ENCODE data around the gene IQCH. TPM values are rescaled to one million over a fixed set of nuclear protein-coding genes. Genes with fewer than 3 reads are reported as not detected.

IQCH gene
- total RNA-seq, 2 donors from 2014 or later: 3.6 to 3.7 TPM

GRCh38 chr15:67403428-67404154 is 149.0 kb downstream of the IQCH start:
- Mint-ChIP-seq H3K4me1 (ENCODE audit: low read depth) (peaks cover 5% of the 10 kb centered on the region), H3K27me3 (ENCODE audit: low read depth) (peaks cover 5% of the 10 kb centered on the region), H3K27ac (no peak overlapping the region), H3K36me3 (ENCODE audit: insufficient read depth in 2 of 2) (no peaks in the 10 kb centered on the region), H3K9me3 (no peaks in the 10 kb centered on the region), H3K4me3 (no peak overlapping the region)
- DNase-seq (no peak), ATAC-seq (replicated peaks in 1 of 2) (no peak)

GRCh38 chr15:67405208-67406191 is 150.9 kb downstream of the IQCH start:
- Mint-ChIP-seq H3K4me1 (ENCODE audit: low read depth) (peaks cover 5% of the 10 kb centered on the region), H3K4me3 (no peak overlapping the region), H3K27me3 (ENCODE audit: low read depth) (peaks cover 5% of the 10 kb centered on the region), H3K36me3 (ENCODE audit: insufficient read depth in 2 of 2) (no peaks in the 10 kb centered on the region), H3K27ac (no peak overlapping the region), H3K9me3 (no peaks in the 10 kb centered on the region)
- ATAC-seq (replicated peaks in 1 of 2) (no peak), DNase-seq (no peak)

- ATAC-seq (replicated peaks in 1 of 2) (no peak), DNase-seq (no peak)
- Mint-ChIP-seq H3K27ac (no peak overlapping the region), H3K27me3 (ENCODE audit: low read depth) (peaks cover 5% of the 10 kb centered on the region), H3K36me3 (ENCODE audit: insufficient read depth in 2 of 2) (no peaks in the 10 kb centered on the region), H3K9me3 (no peaks in the 10 kb centered on the region), H3K4me1 (ENCODE audit: low read depth) (peaks cover 5% of the 10 kb centered on the region), H3K4me3 (no peak overlapping the region)
Observed at GRCh38 chr15:67406257-67406861, 151.8 kb downstream of the IQCH start.

- H3K4me3 Mint-ChIP-seq: no peak overlapping the region
- no peak for ATAC-seq (replicated peaks in 1 of 2)
- peaks cover 5% of the 10 kb centered on the region for H3K4me1 Mint-ChIP-seq (ENCODE audit: low read depth)
- no peak for DNase-seq
- H3K36me3 Mint-ChIP-seq (ENCODE audit: insufficient read depth in 2 of 2): no peaks in the 10 kb centered on the region
- peaks cover 5% of the 10 kb centered on the region for H3K27me3 Mint-ChIP-seq (ENCODE audit: low read depth)
- no peak overlapping the region for H3K27ac Mint-ChIP-seq
- H3K9me3 Mint-ChIP-seq: no peaks in the 10 kb centered on the region
Observed at GRCh38 chr15:67407786-67408185, 153.2 kb downstream of the IQCH start.

- Mint-ChIP-seq H3K27me3 (ENCODE audit: low read depth) (no peaks in the 10 kb centered on the region), H3K9me3 (no peaks in the 10 kb centered on the region), H3K4me1 (ENCODE audit: low read depth) (peaks cover 5% of the 10 kb centered on the region), H3K27ac (no peak overlapping the region), H3K36me3 (ENCODE audit: insufficient read depth in 2 of 2) (no peaks in the 10 kb centered on the region), H3K4me3 (no peak overlapping the region)
- ATAC-seq (replicated peaks in 1 of 2): no peak
- no peak for DNase-seq
Observed at GRCh38 chr15:67409175-67409574, 154.6 kb downstream of the IQCH start.

- Mint-ChIP-seq H3K27me3 (ENCODE audit: low read depth) (no peaks in the 10 kb centered on the region), H3K4me1 (ENCODE audit: low read depth) (peaks cover 5% of the 10 kb centered on the region), H3K9me3 (no peaks in the 10 kb centered on the region), H3K36me3 (ENCODE audit: insufficient read depth in 2 of 2) (no peaks in the 10 kb centered on the region), H3K4me3 (no peak overlapping the region), H3K27ac (no peak overlapping the region)
- no peak for DNase-seq
- no peak for ATAC-seq (replicated peaks in 1 of 2)
Observed at GRCh38 chr15:67411486-67411885, 156.9 kb downstream of the IQCH start.

- no peak for ATAC-seq (replicated peaks in 1 of 2)
- no peak for DNase-seq
- H3K27ac Mint-ChIP-seq: no peak overlapping the region
- H3K4me1 Mint-ChIP-seq (ENCODE audit: low read depth): no peaks in the 10 kb centered on the region
- H3K27me3 Mint-ChIP-seq (ENCODE audit: low read depth): no peaks in the 10 kb centered on the region
- H3K36me3 Mint-ChIP-seq (ENCODE audit: insufficient read depth in 2 of 2): no peaks in the 10 kb centered on the region
- no peaks in the 10 kb centered on the region for H3K9me3 Mint-ChIP-seq
- no peak overlapping the region for H3K4me3 Mint-ChIP-seq
Observed at GRCh38 chr15:67413770-67414390, 159.3 kb downstream of the IQCH start.

GRCh38 chr15:67415181-67415580 is 160.6 kb downstream of the IQCH start:
- Mint-ChIP-seq H3K4me1 (ENCODE audit: low read depth) (no peaks in the 10 kb centered on the region), H3K9me3 (no peaks in the 10 kb centered on the region), H3K4me3 (no peak overlapping the region), H3K36me3 (ENCODE audit: insufficient read depth in 2 of 2) (no peaks in the 10 kb centered on the region), H3K27me3 (ENCODE audit: low read depth) (no peaks in the 10 kb centered on the region), H3K27ac (no peak overlapping the region)
- DNase-seq: no peak
- no peak for ATAC-seq (replicated peaks in 1 of 2)

GRCh38 chr15:67416891-67417290 is 162.3 kb downstream of the IQCH start:
- H3K27ac Mint-ChIP-seq: no peak overlapping the region
- no peaks in the 10 kb centered on the region for H3K27me3 Mint-ChIP-seq (ENCODE audit: low read depth)
- H3K36me3 Mint-ChIP-seq (ENCODE audit: insufficient read depth in 2 of 2): no peaks in the 10 kb centered on the region
- H3K4me1 Mint-ChIP-seq (ENCODE audit: low read depth): no peaks in the 10 kb centered on the region
- no peak overlapping the region for H3K4me3 Mint-ChIP-seq
- ATAC-seq (replicated peaks in 1 of 2) (no peak), DNase-seq (no peak)
- no peaks in the 10 kb centered on the region for H3K9me3 Mint-ChIP-seq

GRCh38 chr15:67419705-67420104 is 165.1 kb downstream of the IQCH start:
- DNase-seq (no peak), ATAC-seq (replicated peaks in 1 of 2) (peak in 1 of 2 donors; percentile 40)
- Mint-ChIP-seq H3K4me1 (ENCODE audit: low read depth) (no peaks in the 10 kb centered on the region), H3K27me3 (ENCODE audit: low read depth) (no peaks in the 10 kb centered on the region), H3K4me3 (no peak overlapping the region), H3K36me3 (ENCODE audit: insufficient read depth in 2 of 2) (no peaks in the 10 kb centered on the region), H3K27ac (no peak overlapping the region), H3K9me3 (no peaks in the 10 kb centered on the region)

- no peak overlapping the region for H3K4me3 Mint-ChIP-seq
- no peak overlapping the region for H3K27ac Mint-ChIP-seq
- no peaks in the 10 kb centered on the region for H3K4me1 Mint-ChIP-seq (ENCODE audit: low read depth)
- no peaks in the 10 kb centered on the region for H3K27me3 Mint-ChIP-seq (ENCODE audit: low read depth)
- no peaks in the 10 kb centered on the region for H3K36me3 Mint-ChIP-seq (ENCODE audit: insufficient read depth in 2 of 2)
- H3K9me3 Mint-ChIP-seq: no peaks in the 10 kb centered on the region
- ATAC-seq (replicated peaks in 1 of 2): no peak
- DNase-seq: no peak
Observed at GRCh38 chr15:67420137-67420536, 165.6 kb downstream of the IQCH start.

- no peaks in the 10 kb centered on the region for H3K36me3 Mint-ChIP-seq (ENCODE audit: insufficient read depth in 2 of 2)
- no peaks in the 10 kb centered on the region for H3K4me1 Mint-ChIP-seq (ENCODE audit: low read depth)
- no peak overlapping the region for H3K27ac Mint-ChIP-seq
- no peak overlapping the region for H3K4me3 Mint-ChIP-seq
- no peak for DNase-seq
- no peak for ATAC-seq (replicated peaks in 1 of 2)
- H3K9me3 Mint-ChIP-seq: no peaks in the 10 kb centered on the region
- no peaks in the 10 kb centered on the region for H3K27me3 Mint-ChIP-seq (ENCODE audit: low read depth)
Observed at GRCh38 chr15:67421105-67421504, 166.5 kb downstream of the IQCH start.

- Mint-ChIP-seq H3K4me1 (ENCODE audit: low read depth) (no peaks in the 10 kb centered on the region), H3K4me3 (no peak overlapping the region), H3K9me3 (no peaks in the 10 kb centered on the region), H3K27me3 (ENCODE audit: low read depth) (no peaks in the 10 kb centered on the region), H3K36me3 (ENCODE audit: insufficient read depth in 2 of 2) (no peaks in the 10 kb centered on the region), H3K27ac (no peak overlapping the region)
- DNase-seq (no peak), ATAC-seq (replicated peaks in 1 of 2) (no peak)
Observed at GRCh38 chr15:67422296-67422695, 167.7 kb downstream of the IQCH start.

Data from activated T-cell treated with anti-CD3 and anti-CD28 coated beads, Interleukin-2, amount 50 U/mL, for 72 hours (primary cell).